Measurements from ENCODE around the gene PALLD.

DNA sequence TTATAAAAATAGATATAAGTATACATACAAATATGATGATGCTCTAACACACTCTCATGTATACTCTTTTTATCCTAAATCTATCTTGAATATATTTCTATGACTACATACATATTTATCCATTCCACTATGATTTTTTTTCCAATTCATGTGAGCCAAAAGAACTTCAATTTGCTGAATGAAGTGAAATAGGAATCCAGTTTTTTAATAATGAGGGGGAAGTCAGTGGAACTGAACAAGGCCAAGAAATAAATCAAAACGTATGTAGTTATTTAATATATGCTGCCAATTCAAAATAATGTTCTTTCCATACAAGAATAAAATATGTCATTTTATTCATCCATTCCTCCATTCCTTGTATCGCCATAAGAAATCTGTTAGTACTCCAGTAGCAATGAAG, 6.1 kb upstream of the PALLD start:
- TF ChIP-seq GATA2 (IDR thresholded peaks at IDR 0.05; ENCODE audit: low read depth, low read length) = no peak
- no peak for TF ChIP-seq GATA3 (IDR thresholded peaks at IDR 0.05; ENCODE audit: low read depth, low read length)
